Measurements from ENCODE around the gene ASB6. TPM values are rescaled to one million over a fixed set of nuclear protein-coding genes. Genes with fewer than 3 reads are reported as not detected.

Gene ASB6
- total RNA-seq, 6 experiments from 2014 or later = 4.5 to 9.5 (median 5.4) TPM

DNA sequence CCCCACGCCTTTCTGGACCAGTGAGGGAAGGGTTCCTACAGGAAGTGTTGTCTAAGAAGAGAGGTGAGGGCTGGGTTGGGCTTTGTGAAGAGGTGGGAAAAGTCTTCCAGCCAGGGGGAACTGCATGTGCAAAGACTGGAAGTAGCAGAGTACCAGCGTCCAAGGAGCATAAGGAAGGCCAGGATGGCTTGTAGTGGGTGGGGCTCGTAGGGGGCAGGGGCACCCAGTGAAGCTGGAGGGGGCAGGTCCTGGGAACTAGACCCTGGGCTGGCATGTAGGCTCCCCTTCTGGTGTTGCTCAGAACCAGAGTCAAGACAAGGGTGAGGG lies 43.9 kb upstream of the ASB6 start:
- WGBS (ENCODE audit: insufficient coverage, low coverage, low lambda C conversion rate, missing lambda C conversion rate) = 66% methylated on average over 2 of the region's 3 CpGs
- Histone ChIP-seq H3K4me3 (no peak overlapping the region), H3K36me3 (no peaks in the 10 kb centered on the region), H3K27me3 (no peaks in the 10 kb centered on the region), H3K9me3 (no peaks in the 10 kb centered on the region), H3K27ac (no peak overlapping the region), H3K4me1 (no peaks in the 10 kb centered on the region)
- TF ChIP-seq POLR2A (IDR thresholded peaks at IDR 0.05) = no peak
- TF ChIP-seq, protein P1, sequence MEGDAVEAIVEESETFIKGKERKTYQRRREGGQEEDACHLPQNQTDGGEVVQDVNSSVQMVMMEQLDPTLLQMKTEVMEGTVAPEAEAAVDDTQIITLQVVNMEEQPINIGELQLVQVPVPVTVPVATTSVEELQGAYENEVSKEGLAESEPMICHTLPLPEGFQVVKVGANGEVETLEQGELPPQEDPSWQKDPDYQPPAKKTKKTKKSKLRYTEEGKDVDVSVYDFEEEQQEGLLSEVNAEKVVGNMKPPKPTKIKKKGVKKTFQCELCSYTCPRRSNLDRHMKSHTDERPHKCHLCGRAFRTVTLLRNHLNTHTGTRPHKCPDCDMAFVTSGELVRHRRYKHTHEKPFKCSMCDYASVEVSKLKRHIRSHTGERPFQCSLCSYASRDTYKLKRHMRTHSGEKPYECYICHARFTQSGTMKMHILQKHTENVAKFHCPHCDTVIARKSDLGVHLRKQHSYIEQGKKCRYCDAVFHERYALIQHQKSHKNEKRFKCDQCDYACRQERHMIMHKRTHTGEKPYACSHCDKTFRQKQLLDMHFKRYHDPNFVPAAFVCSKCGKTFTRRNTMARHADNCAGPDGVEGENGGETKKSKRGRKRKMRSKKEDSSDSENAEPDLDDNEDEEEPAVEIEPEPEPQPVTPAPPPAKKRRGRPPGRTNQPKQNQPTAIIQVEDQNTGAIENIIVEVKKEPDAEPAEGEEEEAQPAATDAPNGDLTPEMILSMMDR (IDR thresholded peaks at IDR 0.05) = no peak
- intact Hi-C loops (cut with DNase I) = no loop called here
- ATAC-seq (no peak), DNase-seq (no peak)

DNA sequence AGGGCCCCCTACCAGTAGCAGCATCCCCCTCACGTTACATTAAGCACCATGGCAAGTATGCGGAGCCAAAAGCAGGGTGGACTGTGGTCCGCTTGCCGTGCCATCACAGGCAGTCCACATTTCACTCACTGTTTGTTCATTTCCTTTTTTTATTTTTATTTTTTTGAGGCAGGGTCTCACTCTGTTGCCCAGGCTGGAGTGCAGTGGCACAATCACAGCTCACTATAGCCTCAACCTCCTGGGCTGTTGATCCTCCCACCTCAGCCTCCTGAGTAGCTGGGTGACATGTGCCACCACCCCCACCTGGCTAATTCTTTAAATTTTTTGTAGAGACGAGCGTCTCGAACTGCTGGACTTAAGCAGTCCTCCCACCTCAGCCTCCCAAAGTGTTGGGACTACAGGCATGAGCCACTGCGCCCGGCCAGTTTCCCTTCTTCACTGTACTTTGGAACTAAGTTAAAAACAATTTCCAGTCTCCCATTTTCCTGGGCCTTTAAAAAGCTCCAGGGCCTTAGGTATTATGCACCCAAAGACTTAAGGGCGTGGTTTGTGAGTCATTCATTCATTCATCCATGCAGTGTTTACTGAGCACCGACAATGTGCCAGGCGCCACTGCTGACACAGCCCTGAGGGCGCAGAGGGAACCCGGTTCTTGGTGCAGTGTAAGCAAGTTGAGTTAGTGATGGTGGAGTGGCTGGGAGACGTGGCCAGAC lies 43.4 kb upstream of the ASB6 start:
- no peak for ATAC-seq
- intact Hi-C loops (cut with DNase I) = no loop called here
- H3K27me3 ChIP-seq = no peaks in the 10 kb centered on the region

DNA sequence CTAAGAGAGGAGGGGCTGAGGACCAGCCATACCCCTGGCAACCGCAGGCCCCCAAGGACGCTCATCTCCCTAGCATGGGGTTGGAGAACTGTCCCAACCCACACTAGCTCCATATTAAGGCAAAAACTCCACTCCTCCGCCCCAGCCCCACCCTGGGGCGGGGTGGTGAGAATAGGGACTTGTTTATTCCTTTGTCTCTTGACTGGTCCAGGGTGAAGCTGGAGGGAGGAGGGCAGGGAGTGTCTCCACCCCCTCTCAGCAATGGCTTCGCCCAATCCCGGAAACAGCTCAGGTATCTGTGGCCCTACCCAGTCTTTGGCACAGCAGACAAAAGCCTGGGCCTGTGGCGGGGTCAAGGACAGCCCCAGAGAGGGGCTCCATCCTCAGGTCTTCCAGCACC lies 40.4 kb upstream of the ASB6 start:
- Histone ChIP-seq H3K4me1 (no peaks in the 10 kb centered on the region), H3K27me3 (no peaks in the 10 kb centered on the region), H3K27ac (no peak overlapping the region), H3K36me3 (no peaks in the 10 kb centered on the region), H3K9me3 (no peaks in the 10 kb centered on the region), H3K4me3 (no peak overlapping the region)
- WGBS (ENCODE audit: insufficient coverage, low coverage, low lambda C conversion rate, missing lambda C conversion rate) = 53% methylated on average over 3 of the region's 7 CpGs
- DNase-seq (no peak), ATAC-seq (no peak)
- no peak for TF ChIP-seq POLR2A (IDR thresholded peaks at IDR 0.05)
- TF ChIP-seq, protein P1 (IDR thresholded peaks at IDR 0.05) = no peak
- intact Hi-C loops (cut with DNase I) = no loop called here

More for the DNA sequence above, 43.4 kb upstream of the ASB6 start:
- no peak for TF ChIP-seq POLR2A (IDR thresholded peaks at IDR 0.05)
- TF ChIP-seq, protein P1 (IDR thresholded peaks at IDR 0.05) = no peak
- Histone ChIP-seq H3K4me3 (no peak overlapping the region), H3K9me3 (no peaks in the 10 kb centered on the region), H3K27ac (no peak overlapping the region), H3K36me3 (no peaks in the 10 kb centered on the region), H3K4me1 (no peaks in the 10 kb centered on the region)
- DNase-seq = no peak
- WGBS (ENCODE audit: insufficient coverage, low coverage, low lambda C conversion rate, missing lambda C conversion rate) = 75% methylated on average over 15 of the region's 15 CpGs

DNA sequence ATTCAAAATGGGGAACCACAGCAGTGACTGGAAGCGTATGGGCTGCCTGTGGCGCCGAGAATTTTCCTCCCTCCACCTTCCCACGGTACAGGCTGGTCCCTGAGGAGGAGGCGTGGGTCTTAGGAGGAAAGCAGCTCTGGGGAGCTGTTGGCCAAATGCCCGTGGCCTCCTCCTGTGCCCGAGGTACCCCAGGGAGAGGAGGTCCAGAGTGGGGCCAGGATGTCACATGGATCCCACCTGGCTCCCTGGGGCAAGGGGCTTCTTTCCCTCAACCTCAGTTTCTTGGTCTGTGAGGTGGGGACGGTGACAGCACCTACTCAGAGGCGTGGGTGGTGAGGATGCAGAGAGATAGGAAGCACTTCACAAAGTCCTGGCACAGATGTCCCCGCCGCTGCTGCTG lies 40.0 kb upstream of the ASB6 start:
- intact Hi-C loops (cut with DNase I) = no loop called here
- ATAC-seq (no peak), DNase-seq (no peak)
- Histone ChIP-seq H3K27ac (no peak overlapping the region), H3K4me1 (no peaks in the 10 kb centered on the region), H3K27me3 (no peaks in the 10 kb centered on the region), H3K4me3 (no peak overlapping the region), H3K36me3 (no peaks in the 10 kb centered on the region), H3K9me3 (no peaks in the 10 kb centered on the region)
- WGBS (ENCODE audit: insufficient coverage, low coverage, low lambda C conversion rate, missing lambda C conversion rate) = 68% methylated on average over 3 of the region's 11 CpGs
- TF ChIP-seq POLR2A (IDR thresholded peaks at IDR 0.05) = no peak
- TF ChIP-seq, protein P1 (IDR thresholded peaks at IDR 0.05) = no peak

All from right lobe of liver (tissue), 6 donors.